ENCODE data around the gene STK26.
"Not testable (repeated sequence)": the region's sequence is repeated elsewhere in the genome, so short reads cannot be mapped to it uniquely, and the experiment has no call there.

Gene STK26

DNA sequence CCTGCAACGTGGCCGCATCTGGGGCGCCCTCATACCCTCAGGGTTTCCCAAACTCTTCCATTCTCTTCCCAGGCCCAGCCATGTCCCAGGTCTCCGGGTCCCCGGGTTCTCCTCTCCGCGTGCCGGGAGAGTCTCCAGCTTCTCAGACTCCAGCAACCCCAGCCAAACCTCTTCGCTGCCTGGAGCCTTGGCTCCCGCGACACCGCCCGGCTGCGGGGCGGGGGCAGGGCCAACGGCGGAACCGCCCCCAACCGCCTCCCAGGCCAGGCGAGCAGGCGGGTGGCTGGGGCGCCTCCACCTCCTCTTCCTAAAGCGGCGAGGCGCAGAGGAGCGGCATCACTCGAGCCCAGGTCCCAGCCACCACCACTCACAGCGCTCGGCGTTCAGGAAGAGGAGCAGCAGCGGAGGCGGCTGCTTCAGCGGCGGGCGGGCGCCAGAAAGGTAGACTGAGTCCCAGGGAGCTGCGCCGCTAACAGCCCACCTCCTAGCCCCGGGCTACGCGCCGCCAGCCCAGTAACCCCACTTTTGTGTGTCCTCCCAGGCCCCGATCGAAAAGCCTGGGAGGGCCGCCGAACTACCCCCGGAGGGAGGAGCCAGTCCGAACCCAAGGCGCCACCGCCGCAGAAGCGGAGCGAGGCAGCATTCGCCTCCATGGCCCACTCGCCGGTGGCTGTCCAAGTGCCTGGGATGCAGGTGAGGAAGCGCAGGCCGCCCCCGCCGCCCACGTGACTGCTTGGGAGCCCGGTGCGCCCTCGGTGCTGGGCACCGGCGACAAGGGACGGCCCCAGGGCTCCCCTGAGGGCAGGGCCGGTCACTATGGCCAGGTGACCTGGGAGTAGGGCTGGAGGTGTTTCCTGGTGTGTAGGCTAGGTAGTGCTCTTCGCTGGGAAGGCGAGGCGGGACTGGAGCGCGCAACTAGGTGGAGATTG lies at the start of gene STK26:
TSS of gene STK26 (plus strand) at position 336 of the 929 bp plus-strand sequence. CDS start at position 652, 316 bp downstream.
- peak; percentile 38 to 49 for DNase-seq (ENCODE audit: low read depth in 2 of 2)

DNA sequence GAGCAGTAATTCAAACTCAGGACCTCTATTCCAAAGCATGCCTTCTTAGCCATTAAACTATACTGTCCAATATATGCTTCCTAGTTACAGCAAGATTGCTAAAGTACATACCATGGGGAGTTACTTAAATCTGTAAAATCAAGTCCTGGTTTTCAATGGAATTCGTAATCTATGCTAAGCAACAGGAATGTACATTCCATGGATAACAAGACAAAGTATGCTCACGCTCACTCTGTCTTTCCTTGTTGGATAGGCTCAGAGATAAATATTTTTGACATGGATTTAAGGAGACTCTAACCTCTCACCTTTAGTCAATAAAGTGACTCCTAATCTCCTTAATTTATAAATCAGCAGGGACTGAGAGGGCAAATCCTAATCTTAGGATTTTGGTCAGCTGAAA lies 47.3 kb upstream of the STK26 start:
- no peak for DNase-seq (ENCODE audit: low read depth in 2 of 2)

DNA sequence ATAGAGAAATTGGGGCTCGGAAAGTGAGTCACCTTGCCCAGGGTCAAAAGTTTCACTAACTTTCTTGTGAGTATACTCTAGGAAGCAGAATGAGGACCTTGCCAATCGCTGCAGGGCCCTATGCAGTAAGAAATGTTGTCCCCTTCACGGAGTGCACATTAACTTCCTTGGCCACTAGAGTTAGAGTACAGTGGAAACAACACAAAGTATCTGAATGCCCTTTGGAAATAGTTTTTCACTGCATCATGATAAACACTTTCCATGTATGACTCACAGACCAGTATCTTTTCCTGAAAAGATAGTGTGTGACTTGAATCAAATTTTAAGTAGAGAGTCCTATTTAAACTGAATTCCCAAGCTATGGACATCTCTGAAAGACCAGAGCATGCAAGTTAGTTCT lies 45.5 kb upstream of the STK26 start:
- DNase-seq (ENCODE audit: low read depth in 2 of 2) = no peak

DNA sequence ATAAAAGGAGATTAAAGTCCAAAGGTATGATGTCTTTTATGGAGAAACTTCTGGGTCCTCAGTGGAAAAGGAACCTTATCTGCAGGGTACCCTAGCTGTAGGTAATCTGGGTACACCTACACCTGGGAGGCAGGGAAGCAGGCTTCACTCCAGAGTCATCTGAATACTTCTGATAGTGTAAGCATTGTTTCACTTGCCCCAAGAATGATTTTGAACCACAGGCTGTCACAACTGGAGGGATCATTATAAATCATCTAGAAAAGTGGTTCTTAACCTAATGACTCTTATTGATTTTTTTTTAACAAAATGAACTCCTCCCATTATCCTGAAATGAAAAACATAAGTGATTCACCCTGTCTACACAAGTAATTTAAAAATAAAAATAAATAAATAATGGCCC lies 44.0 kb upstream of the STK26 start:
- DNase-seq (ENCODE audit: low read depth in 2 of 2) = no peak

DNA sequence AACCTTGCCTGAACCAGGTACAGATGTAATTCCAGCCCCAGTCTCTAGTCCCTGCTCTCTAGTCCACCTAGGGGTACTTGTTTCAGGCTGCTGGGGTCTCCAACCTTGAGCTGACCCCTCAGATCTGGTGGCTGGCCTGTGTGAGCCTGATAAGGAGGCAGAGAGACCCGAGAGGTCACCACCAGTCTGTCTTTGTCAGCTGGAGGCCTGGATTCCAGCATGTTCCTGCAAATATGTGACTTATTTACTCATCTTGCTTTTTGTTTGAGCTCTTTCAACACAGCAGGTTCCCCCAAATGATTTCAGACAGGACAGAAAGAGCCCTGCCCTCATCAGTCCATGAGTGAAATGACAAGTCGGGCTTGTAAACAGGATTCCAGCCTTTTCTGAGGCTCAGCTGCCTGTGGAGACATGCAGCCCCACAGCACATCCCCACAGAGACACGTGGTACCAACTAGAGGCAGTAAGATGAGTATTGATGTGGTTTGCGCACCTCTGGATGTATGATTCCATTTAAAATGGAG lies 37.5 kb upstream of the STK26 start:
- no peak for DNase-seq (ENCODE audit: low read depth in 2 of 2)

DNA sequence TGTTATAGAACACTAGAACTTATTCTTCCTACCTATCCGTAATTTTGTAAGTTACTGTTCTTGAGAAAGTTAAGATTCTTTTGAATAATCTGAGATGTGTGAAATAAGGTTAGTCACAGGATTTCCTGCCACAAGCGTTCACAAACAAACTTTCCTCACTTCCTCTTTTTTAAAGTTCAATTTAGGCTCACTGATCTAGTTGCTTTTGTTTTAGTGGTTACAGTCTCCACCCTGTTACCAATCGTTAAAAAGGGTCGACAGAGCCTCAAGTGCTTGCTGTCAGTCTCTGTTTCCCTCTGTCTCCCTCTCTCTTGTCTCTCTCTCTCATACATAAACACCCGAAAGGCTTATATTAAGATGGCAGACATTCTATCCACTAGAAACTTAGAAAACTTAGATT lies 35.9 kb upstream of the STK26 start:
- no peak for DNase-seq (ENCODE audit: low read depth in 2 of 2)

DNA sequence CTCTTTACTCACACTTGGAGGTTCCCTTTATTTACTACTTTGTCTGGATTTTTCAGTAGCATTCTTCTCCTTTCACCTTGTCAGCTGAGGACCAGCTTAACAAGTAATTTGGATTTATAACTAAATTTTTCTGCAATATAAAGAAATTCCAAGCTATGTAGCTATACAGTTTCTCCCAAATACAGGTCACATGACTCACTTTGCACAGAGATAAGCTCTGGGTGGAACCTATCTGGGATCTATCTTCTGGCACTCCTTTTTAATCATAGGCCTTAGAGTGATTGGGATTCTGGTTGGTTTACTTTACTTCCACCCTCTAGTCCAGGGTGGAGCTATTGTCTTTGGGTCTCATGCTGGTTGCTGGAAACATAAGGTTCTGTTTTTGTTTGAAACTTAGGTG lies 34.9 kb upstream of the STK26 start:
- DNase-seq (ENCODE audit: low read depth in 2 of 2) = no peak

DNA sequence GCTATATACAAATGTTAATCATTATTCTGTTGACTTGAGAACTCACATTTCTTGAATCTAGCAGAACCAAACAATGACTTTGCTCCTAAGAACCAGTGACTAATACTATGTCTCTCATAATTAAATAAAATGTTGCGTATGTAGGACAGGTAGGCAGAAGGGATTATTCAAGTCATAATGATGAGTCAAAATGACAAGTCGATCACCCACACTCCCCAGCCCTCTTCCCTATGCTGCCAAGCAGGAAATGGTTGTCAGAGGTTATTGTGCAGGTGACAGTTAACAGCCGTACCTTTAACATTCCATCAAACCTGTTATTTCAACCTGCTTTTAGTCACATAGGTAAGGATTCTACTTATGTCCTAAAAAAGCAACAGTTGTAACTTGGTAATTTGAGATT lies 22.0 kb upstream of the STK26 start:
- DNase-seq (ENCODE audit: low read depth in 2 of 2) = no peak

DNA sequence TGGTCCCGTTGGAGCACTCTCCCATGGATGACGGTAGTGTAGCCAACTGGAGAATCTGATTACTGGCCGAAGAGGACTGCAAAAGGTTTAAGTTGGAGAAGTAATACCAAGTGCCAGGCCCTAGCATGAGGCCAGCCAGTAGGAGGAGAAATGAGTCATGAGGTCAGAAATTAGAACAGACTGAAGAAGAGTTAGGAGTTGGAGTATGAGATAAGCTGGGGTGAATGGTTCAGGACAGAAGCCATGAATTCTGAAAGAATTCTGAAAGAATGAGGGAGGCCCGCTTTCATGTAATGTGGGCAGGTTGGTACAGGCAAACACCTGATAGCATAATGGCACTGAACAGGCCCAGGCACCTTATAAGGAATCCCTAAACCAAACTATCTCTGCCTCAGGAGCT lies 18.4 kb upstream of the STK26 start:
- no peak for DNase-seq (ENCODE audit: low read depth in 2 of 2)

DNA sequence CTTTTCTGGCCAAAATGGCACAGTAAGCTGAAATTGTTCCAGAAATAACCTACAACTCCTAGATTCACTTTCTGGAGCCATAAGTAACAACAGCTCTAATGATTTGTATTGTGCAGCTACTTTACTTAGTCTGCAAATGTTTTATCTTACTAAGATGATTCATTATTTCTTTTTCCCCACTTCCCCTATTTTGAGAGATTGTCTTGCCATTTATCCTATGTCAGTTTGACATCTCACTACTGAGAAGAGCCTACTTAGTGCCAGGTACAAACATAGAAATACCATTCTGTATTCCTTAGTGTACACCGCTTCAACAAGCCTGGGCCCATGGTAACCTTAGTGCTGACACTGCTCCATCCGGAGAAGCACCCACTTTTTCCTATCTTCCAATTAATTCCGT lies 13.8 kb upstream of the STK26 start:
- no peak for DNase-seq (ENCODE audit: low read depth in 2 of 2)

DNA sequence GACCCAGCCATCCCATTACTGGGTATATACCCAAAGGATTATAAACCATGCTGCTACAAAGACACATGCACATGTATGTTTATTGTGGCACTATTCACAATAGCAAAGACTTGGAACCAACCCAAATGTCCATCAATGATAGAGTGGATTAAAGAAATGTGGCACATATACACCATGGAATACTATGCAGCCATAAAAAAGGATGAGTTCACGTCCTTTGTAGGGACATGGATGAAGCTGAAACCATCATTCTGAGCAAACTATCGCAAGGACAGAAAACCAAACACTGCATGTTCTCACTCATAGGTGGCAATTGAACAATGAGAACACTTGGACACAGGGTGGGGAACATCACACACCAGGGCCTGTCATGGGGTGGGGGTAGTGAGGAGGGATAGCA lies 12.9 kb upstream of the STK26 start:
- not testable (repeated sequence) for DNase-seq (ENCODE audit: low read depth in 2 of 2)

DNA sequence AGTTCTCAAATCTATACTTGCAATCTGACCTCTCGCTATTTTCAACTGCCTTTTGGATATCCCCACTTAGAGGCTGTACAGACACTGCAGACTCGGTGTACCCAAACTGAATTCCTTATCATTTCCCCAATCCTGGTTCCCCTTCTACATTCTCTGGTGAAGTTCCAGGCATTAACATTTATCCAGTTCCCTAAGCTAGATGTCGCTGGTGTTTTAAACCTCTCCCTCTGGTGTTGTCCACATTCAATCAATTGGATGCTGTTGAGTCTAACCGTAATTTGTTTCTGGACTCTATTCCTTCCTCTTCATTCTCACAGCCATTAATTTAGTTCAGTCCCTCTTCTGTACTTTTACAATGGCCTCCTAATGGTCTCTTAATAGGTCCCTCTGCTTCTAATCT lies 7.2 kb upstream of the STK26 start:
- DNase-seq (ENCODE audit: low read depth in 2 of 2) = no peak

DNA sequence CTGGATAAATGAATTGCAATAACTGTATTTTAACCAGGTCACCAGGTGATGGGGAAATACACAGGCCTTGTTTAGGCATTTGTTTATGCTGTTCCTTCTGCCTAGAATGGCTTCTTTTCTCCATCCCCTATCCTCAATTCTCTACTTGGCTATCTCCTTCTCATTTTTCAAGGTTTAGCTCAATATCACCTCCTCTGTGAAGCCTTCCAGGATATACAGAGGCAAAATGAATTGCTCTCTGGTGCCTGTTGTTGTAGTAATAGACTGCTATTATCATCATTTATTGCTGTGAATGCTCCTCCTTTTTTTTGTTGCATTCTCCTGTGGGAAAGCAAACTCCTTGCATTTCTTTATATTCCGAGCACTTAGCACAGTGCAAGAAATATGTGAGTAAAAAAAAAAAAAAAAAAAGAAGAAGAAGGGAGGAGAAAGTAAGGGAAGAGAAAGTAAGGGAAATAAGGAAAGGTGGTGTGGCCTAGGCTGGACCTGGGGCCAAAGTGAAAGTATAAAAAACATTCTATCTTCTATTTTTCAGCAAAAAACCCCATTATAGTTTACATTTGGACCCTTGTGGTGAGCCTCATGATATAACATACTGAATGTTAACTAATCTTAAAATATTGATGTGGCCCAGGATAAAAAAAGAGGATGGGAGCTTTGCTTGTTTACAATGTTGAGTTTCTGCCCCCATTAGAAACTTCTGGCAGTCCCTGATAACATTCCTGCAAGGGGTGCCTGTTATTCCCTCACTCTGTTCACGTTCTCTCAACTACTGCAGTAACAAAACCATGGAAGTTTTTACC lies 6.3 kb upstream of the STK26 start:
- no peak for DNase-seq (ENCODE audit: low read depth in 2 of 2)

DNA sequence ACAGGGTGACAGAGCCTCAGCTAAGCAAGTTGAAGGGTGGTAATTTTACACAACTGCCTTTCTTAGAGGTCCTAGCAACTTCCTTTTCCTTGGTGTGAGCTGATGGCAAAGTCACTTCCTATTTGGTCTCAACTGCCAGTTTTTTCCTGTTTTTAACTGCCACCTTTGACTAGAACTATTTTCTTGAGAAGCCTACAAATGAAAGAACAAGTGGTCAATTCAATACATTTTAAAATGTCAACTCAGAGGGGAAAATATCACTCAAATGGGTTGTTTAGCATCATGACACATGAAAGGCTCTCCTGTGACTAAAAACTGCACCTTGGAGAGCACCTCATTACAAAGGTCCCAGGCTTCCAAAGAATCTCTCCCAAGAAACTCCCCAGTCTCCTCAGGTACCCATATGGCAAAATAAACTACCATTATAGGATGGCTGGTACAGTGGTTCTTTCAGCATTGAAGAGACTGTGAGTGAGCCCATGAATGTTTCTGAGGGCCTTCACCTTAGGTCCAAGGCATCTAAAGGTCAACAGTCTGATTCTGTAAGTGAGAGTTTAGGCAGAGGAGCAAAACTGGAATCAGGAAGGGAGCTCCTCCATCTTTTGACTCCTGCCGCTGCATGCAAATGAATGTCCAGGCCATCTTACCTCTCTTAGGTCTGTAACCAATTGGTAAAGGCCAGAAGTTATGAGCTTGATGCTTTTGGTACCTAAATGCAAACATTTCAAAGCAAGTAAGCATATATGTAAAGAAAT lies 5.5 kb upstream of the STK26 start:
- DNase-seq (ENCODE audit: low read depth in 2 of 2) = no peak

DNA sequence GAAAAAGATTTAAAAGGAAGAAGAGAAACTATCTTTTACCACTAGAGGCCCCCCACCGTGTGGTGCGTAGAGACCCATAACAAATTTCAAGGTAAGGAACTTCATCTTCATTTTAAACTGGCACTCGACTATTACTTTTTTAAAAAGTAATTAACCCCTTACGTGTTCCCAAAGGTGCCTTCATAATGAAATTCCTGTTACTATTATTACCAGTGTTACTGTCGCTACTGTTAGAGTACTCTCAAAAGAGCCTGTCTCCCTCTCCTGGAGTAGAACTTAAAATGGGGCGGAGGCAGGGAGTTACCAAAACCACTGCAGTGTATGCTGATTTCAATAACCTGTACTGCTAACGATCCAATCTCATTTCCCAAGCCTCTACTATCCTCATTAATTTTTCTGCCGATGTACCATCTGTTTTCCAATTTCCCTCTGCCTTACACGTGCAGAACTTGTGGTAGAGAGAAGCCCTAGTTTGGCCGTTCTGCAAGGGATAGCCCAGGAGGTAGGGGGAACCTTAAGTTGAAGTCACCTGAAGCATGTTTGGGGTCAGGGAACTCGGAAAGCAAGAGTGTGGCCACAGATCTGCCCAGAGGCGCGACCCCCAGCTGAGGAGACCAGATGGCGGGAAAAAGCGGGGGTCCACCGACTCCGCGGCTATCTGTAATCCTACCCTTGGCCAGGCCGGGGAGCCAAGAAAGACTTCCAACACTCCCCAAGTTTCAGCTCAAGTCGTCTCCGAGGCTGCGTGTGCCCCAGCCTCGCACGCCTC lies 720 bp upstream of the STK26 start:
- DNase-seq (ENCODE audit: low read depth in 2 of 2) = no peak

DNA sequence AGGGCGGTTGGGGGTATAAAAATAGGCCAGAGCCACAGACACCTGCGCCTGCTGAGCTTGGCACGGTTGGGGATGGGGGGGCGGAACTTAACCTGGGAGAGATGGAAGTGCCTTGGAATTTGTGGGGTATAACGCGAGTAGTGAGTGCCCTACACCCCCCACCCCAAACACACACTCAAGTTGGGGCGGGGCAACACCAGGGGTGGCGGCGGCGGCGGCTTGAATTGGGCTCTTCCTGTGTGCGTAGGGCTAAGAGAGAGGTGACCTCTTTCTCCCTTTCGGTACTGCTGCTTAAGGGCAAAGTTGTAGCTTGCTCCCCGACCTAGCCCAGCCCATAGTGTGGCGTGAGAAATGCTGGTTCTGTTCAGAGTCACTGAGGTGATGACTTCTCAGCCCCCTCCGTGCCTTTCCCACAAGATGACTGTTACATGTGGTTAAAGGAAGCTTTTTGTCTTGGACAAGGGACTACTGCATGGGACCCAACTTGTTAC lies 839 bp downstream of the STK26 start:
- peak in 1 of 2 donors; percentile 9 for DNase-seq (ENCODE audit: low read depth in 2 of 2)

DNA sequence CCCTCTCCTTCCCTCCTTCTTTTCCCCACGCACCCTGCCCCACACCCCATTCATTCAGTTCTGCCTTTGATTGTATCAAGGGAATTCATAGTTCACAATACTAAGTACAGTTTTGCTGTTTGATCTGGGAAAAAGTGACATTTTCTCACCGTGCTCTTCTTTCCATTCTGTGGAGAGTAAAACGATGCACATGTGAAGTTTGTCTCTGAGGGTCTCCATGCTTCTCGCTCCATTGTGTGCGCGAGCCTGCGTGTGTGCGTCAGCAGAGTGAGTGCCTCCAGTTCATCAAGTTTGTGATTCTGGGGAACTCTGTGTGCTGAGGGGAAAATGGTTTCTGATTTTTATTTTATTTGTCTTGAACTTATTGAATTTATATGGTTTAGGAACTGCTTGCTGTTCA lies 1.9 kb downstream of the STK26 start:
- DNase-seq (ENCODE audit: low read depth in 2 of 2) = no peak

DNA sequence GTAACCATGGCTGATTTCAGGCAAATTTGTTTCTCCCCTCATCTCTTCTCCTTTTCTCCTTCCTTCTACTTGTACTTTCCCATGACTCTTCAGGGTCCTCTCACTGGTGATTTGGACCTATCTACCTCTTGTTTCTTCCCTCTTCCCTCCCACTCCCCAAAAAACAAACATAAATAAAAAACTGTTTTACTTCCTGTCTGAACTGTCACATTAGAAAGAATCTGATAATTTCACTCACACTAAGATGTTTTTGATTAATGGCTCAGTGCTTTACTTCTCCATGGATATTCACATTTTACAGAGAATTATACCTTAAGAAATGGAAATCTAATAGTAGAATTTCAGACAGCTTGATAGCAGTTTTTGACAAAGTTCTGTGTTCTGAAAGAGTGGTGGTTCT lies 7.2 kb downstream of the STK26 start:
- no peak for DNase-seq (ENCODE audit: low read depth in 2 of 2)

DNA sequence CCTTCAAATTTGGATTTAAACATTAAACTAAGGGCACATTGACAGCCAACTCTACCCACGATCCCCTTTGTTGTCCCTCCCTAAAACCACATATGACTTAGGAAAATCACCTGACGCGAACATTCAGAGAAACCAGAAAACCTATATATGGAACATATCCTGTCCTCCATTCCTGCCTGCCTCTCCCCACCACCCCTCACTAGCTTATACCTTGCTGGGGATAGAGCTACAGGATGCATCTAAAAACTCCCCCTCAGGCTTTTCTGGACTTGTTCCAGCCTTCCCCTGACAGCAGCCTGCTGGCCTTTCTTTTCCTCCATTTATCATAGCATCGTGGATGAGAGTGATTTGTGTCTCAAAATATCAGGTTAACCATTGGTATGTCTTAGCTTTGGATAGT lies 8.8 kb downstream of the STK26 start:
- DNase-seq (ENCODE audit: low read depth in 2 of 2) = no peak

DNA sequence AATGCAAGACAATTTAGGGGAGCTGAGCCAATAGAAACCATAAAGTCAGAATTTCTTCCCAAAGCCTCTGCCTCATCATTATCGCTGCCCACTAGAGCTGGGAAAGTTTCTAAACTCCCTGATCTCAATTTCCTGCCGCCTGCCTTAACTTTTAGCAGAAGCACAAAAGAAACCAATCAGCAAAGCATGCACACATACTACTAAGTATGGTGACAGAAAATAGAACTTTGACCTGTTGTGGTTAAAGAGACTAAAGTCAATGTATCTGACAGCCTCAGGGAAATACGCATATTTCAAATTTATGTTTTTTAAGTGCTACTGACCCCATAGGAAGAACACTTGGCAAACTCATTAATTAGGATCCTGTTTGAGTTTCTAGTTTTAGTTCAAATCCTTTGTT lies 10.1 kb downstream of the STK26 start:
- no peak for DNase-seq (ENCODE audit: low read depth in 2 of 2)

DNA sequence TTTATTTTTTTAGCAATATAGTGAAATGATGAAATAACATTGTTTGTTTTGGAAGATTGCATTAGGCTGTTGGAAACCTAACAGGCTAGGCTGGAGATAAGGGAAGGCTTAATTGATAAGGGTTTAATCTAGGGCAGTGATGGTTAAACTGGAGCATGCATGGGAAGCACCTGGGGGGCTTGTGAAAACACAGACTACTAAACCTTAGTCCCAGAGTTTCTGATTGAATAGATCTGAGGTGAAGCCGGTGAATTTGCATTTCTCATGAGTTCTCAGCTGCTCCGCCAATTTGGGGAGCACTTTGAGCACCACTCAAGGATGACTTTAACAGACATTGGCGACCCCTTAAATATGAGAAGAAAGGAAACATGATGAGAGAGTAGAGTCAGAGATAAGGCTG lies 11.5 kb downstream of the STK26 start:
- DNase-seq (ENCODE audit: low read depth in 2 of 2) = no peak

All from stimulated activated CD8-positive, alpha-beta memory T cell treated with anti-CD3 and anti-CD28 coated beads, Interleukin-2, amount 100 ng/mL, for 1 hour (primary cell).